Middle frontal gyrus (tissue), 1 donor: Measurements from ENCODE around the gene CPEB3.

ENCODE experiments used
- DNase-seq: peaks from one replicate; pipeline ENCODE4 v3.0.0-alpha.2; 2015; ENCODE audit warnings: low spot score; ENCODE audit errors: extremely low spot score

Gene CPEB3

GRCh38 chr10:92213049-92213448 is 77.8 kb downstream of the CPEB3 start:
- DNase-seq, result no peak

GRCh38 chr10:92208736-92209135 is 82.1 kb downstream of the CPEB3 start:
- DNase-seq, result no peak

DNA sequence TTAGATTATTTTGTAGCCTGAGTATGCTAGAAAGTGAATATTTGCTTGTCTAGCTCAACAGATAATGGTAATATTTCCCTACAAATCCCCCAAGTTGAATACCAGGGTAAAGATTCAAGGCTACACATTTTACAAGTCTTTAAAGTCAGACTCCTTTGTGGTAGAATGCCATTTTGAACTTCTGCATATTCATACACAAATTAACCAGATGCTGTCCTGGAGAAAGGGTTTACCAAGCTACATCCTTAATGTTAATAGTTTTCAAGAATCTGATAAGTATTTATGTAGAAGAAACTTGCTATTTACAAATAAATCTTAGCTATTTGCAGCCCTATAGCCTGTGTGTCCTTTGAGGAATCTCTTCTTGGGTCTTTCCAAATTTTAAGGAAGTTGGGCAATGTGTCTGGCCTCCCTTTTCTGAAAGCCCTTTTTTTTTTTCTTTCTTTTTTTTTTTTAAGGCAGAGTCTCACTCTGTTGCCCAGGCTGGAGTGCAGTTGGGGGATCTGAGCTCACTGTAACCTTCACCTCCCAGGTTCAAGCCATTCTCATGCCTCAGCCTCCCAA is 82.6 kb downstream of the CPEB3 start:
- DNase-seq, result no peak

DNA sequence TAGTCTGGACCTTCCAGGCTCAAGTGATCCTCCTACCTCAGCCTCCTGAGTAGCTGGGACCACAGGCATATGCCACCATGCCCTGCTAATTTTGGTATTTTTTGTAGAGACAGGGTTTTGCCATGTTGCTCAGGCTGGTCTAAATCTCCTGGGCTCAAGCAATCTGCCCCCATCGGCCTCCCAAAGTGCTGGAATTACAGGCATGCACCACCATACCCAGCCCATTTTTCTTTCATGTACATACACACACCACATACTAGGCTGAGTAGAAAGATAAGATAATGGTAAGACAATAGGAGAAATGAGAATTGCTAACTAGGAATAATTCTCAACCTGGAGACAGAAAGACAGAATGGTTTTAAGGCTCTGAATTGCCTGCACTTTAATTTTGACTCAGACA is 83.8 kb downstream of the CPEB3 start:
- no peak for DNase-seq

- DNase-seq, result no peak
These were observed 86.8 kb downstream of the CPEB3 start for GRCh38 chr10:92203919-92204623.

DNA sequence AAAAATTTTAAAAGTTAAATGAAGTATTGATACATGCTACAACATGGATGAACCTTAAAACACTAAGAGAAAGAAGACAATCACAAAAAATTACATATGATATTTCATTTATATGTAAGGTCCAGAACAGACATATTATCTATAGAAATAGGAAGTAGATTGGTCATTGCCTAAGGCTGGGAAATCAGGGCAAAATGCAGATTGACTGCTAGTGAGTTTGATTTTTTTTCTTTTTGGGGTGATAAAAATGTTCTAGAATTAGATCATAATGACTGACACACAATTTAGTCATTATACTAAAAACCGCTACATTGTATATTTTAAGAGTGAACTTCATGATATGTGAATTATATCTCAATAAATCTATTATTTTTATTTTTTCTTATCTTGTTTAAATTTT is 88.3 kb downstream of the CPEB3 start:
- no peak for DNase-seq

DNA sequence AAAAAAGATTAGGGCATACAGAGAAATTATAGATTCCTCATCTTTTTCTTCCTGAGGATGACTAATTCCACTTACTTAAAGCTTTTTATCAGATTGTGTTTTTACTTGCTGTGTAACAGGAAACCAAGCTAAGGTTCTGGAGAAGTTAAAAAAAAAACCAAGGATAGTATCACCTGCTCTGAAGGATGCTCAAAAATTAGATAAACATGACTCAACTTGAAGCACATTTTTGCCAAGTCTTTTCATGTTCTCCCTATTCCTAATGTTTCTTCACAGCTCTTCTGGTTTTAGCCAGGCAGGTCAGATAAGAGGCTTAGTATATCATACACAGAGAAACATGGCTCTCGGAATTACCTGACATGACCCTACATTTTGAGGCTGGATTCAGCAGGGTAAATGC is 90.3 kb downstream of the CPEB3 start:
- no peak for DNase-seq

GRCh38 chr10:92187101-92187500 is 103.8 kb downstream of the CPEB3 start:
- DNase-seq, result no peak

DNA sequence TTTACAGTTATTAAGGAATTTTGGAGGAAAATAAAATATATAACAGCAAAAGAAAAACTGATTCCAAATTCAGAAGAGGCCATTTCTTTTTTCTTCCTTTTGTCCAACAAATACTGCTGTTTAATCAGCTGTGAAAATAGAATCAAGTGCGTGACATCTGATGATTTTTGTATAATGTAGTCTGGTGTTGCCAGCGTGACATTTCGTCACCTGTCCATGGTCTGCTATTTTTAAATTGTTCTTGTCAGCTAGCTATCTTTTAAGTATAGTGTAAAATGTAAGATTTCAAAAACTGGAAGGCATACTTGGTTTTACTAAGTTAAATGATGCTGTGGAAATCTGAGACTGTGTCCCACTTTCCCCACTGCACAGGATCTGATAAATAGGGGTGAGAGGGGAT is 105.9 kb downstream of the CPEB3 start:
- DNase-seq, result no peak

DNA sequence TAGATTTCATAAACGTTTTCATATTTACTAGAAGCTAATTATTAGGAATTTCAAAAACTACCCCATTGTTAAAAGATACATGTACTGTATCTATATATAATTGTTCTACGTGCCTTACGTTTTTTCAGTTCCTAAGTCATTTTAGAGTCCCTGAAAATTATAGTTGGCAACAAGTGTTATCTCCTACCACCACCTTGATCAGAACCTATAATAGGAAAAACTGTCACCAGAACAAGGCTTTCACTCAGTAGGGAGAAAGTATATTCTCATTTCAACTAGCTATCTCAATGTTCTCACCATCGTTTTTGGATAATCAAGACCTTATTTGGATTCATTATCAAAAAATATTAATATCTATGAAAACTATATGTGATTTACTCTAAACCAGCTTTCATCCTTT is 107.7 kb downstream of the CPEB3 start:
- no peak for DNase-seq

- DNase-seq, result no peak
These were observed 109.3 kb downstream of the CPEB3 start for GRCh38 chr10:92181575-92181974.

- no peak for DNase-seq
These were observed 110.5 kb downstream of the CPEB3 start for GRCh38 chr10:92180399-92180798.

- DNase-seq, result no peak
These were observed 113.3 kb downstream of the CPEB3 start for GRCh38 chr10:92177546-92177945.

DNA sequence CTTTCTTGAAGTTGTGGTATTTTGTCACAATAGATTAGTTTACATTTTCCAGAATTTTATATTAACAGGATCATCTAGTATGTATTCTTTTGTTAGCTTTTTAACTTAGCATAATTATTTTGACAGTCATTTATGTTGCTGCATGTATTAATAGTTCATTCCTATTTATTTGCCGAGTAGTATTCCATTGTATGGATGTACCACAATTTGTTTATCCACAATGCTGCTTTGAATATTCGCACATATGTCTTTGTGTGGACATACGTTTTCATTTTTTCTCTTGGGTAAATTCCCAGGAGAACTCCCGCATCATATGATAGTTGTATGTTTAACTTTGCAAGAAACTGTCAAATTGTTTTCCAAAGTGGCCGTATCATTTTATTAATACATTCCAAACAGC is 115.7 kb downstream of the CPEB3 start:
- no peak for DNase-seq

GRCh38 chr10:92173996-92174395 is 116.9 kb downstream of the CPEB3 start:
- no peak for DNase-seq

- no peak for DNase-seq
These were observed 126.7 kb downstream of the CPEB3 start for GRCh38 chr10:92164036-92164696.

DNA sequence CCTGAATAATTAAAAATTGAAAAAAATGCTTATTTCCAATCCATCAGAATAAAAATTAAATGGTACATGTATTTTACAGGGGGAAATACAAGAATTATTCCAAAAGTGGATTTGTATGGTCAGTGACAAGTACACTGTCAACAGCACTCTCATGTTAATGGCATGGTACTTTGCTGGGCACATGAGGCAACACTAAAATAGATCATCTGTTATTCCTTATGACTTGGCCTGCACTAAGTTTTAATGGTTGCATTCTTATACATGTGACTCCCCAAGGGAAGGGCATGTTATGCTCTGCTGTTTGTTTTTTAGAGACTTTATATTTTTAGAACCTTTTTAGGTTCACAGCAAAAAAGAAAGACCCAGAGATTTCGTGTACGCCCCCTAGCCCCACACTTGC is 128.3 kb downstream of the CPEB3 start:
- DNase-seq, result no peak

- DNase-seq, result no peak
These were observed 133.8 kb downstream of the CPEB3 start for GRCh38 chr10:92156874-92157773.

GRCh38 chr10:92150823-92151222 is 140.1 kb downstream of the CPEB3 start:
- DNase-seq, result no peak

- DNase-seq, result no peak
These were observed 141.6 kb downstream of the CPEB3 start for GRCh38 chr10:92149261-92149660.

- no peak for DNase-seq
These were observed 144.1 kb downstream of the CPEB3 start for GRCh38 chr10:92146781-92147180.

DNA sequence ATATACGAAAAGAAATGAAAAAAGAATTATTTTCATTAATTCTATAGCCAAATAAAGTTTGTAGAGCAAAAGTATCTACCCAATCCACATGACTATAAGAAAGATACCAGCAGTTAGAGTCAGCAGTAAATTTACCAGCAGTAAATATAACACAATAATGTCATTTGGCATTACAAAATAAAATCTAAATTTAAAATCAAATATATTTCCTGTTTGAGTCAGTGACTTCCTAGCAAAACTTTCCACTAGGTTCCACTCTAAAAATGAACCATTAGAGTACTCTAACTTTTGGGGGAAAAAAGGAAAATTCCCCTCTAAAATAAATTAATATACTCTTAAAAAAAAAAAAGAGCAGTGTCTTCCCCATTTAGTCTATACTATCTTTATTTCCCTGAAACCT is 144.8 kb downstream of the CPEB3 start:
- DNase-seq, result no peak
